Hepatocyte (in vitro differentiated cells): ENCODE results near the gene SAMD13. TPM values are rescaled to one million over a fixed set of nuclear protein-coding genes. Genes with fewer than 3 reads are reported as not detected.

Experiments used
- DNase-seq: peaks from one replicate; pipeline ENCODE4 v3.0.0-alpha.2; 2016; ENCODE audit warnings: low spot score
- H2AFZ ChIP-seq: fragments of 200-600 bp; sonication (generic); 2 replicates; pipeline ENCODE4 v1.6.0; 2016; ENCODE audit warnings: antibody characterized with exemption, mild to moderate bottlenecking
- H3K27ac ChIP-seq: fragments of 200-600 bp; sonication (generic); 2 replicates; pipeline ENCODE4 v1.5.1; 2016; ENCODE audit warnings: mild to moderate bottlenecking
- H3K27me3 ChIP-seq: fragments of 200-600 bp; sonication (generic); 2 replicates; pipeline ENCODE4 v1.6.1; 2016
- H3K36me3 ChIP-seq: fragments of 200-600 bp; sonication (generic); replicated peaks from 2 replicates; pipeline ENCODE4 v1.5.1; 2016; ENCODE audit warnings: low read depth; ENCODE audit not compliant: insufficient read depth
- H3K4me1 ChIP-seq: fragments of 200-600 bp; sonication (generic); 2 replicates; pipeline ENCODE4 v1.5.1; 2016; ENCODE audit warnings: mild to moderate bottlenecking, moderate library complexity; ENCODE audit not compliant: insufficient read depth
- H3K4me2 ChIP-seq: fragments of 200-600 bp; sonication (generic); 2 replicates; pipeline ENCODE4 v1.6.0; 2016
- H3K4me3 ChIP-seq: fragments of 200-600 bp; sonication (generic); 2 replicates; pipeline ENCODE4 v1.5.1; 2016; ENCODE audit warnings: mild to moderate bottlenecking
- H3K79me2 ChIP-seq: fragments of 200-600 bp; sonication (generic); 2 replicates; pipeline ENCODE4 v1.6.0; 2017; ENCODE audit warnings: mild to moderate bottlenecking
- H3K9me2 ChIP-seq: fragments of 200-600 bp; sonication (generic); replicated peaks from 2 replicates; pipeline ENCODE4 v1.6.0; 2017; ENCODE audit warnings: mild to moderate bottlenecking; ENCODE audit not compliant: insufficient read depth
- H3K9me3 ChIP-seq: fragments of 200-600 bp; sonication (generic); 2 replicates; pipeline ENCODE4 v1.5.1; 2016; ENCODE audit warnings: low read depth, mild to moderate bottlenecking
- H4K20me1 ChIP-seq: fragments of 200-600 bp; sonication (generic); 2 replicates; pipeline ENCODE4 v1.6.0; 2016; ENCODE audit warnings: mild to moderate bottlenecking; ENCODE audit not compliant: insufficient read depth, poor library complexity, severe bottlenecking
- EZH2 ChIP-seq: fragments of 200-600 bp; sonication (generic); IDR thresholded peaks from 2 replicates; pipeline ENCODE4 v1.6.1; 2016; ENCODE audit warnings: antibody characterized with exemption, mild to moderate bottlenecking, borderline replicate concordance
- EZH2phosphoT487 ChIP-seq: fragments of 200-600 bp; sonication (generic); IDR thresholded peaks from one replicate; pipeline ENCODE4 v1.6.1; 2018; ENCODE audit warnings: antibody characterized with exemption, mild to moderate bottlenecking, low read depth, moderate library complexity; ENCODE audit not compliant: unreplicated experiment, severe bottlenecking
- WGBS: methylation state at CpG from one replicate; pipeline ENCODE4 v1.1.6; 2016; ENCODE audit warnings: low lambda C conversion rate; ENCODE audit errors: missing lambda C conversion rate; 5-methylcytosine and 5-hydroxymethylcytosine counted together
- polyA plus RNA-seq: library from polyadenylated mRNA; unstranded; fragments of >200 nt; fragmentation: Nextera tagmentation; extraction: Ambion mirVana; gene quantifications from 2 replicates; pipeline ENCODE4 v1.2.1, GENCODE V29; 2016
- total RNA-seq: library from RNA; depleted of rRNA; stranded (reverse); fragments of >200 nt; gene quantifications from 2 replicates; pipeline ENCODE4 v1.2.3, GENCODE V29; 2014
- TF ChIP-seq, protein P1 (sequence below): fragments of 200-600 bp; sonication (generic); IDR thresholded peaks from 2 replicates; pipeline ENCODE4 v1.5.1; 2016; ENCODE audit warnings: antibody characterized with exemption, mild to moderate bottlenecking; ENCODE audit not compliant: poor library complexity

The SAMD13 gene
- total and polyA plus RNA-seq, 2 experiments from 2014 or later = 0.88 to 2.4 TPM

- H3K4me1 ChIP-seq = peaks cover 4% of the 10 kb centered on the region
- no peak for DNase-seq
- H3K79me2 ChIP-seq = no peaks in the 10 kb centered on the region
- H3K4me2 ChIP-seq = no peak overlapping the region
- no peaks in the 10 kb centered on the region for H4K20me1 ChIP-seq
- H3K9me3 ChIP-seq = no peaks in the 10 kb centered on the region
- H3K27ac ChIP-seq = no peak overlapping the region
- H3K36me3 ChIP-seq = no peaks in the 10 kb centered on the region
- H3K27me3 ChIP-seq = no peaks in the 10 kb centered on the region
- WGBS = 93% methylated on average over 2 of the region's 2 CpGs
- no peak overlapping the region for H3K4me3 ChIP-seq
- TF ChIP-seq EZH2phosphoT487 (no peak), EZH2 (no peak)
- TF ChIP-seq, protein P1, sequence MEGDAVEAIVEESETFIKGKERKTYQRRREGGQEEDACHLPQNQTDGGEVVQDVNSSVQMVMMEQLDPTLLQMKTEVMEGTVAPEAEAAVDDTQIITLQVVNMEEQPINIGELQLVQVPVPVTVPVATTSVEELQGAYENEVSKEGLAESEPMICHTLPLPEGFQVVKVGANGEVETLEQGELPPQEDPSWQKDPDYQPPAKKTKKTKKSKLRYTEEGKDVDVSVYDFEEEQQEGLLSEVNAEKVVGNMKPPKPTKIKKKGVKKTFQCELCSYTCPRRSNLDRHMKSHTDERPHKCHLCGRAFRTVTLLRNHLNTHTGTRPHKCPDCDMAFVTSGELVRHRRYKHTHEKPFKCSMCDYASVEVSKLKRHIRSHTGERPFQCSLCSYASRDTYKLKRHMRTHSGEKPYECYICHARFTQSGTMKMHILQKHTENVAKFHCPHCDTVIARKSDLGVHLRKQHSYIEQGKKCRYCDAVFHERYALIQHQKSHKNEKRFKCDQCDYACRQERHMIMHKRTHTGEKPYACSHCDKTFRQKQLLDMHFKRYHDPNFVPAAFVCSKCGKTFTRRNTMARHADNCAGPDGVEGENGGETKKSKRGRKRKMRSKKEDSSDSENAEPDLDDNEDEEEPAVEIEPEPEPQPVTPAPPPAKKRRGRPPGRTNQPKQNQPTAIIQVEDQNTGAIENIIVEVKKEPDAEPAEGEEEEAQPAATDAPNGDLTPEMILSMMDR = no peak
- H2AFZ ChIP-seq = no peak overlapping the region
- no peaks in the 10 kb centered on the region for H3K9me2 ChIP-seq
Observed at GRCh38 chr1:84366786-84367185, 65.3 kb downstream of the SAMD13 start.

GRCh38 chr1:84367219-84367618, 65.7 kb downstream of the SAMD13 start:
- Histone ChIP-seq H3K79me2 (no peaks in the 10 kb centered on the region), H3K27ac (no peak overlapping the region), H3K9me2 (no peaks in the 10 kb centered on the region), H2AFZ (no peak overlapping the region), H3K4me3 (no peak overlapping the region), H3K9me3 (no peaks in the 10 kb centered on the region), H4K20me1 (no peaks in the 10 kb centered on the region), H3K27me3 (no peaks in the 10 kb centered on the region), H3K4me2 (no peak overlapping the region), H3K4me1 (peaks cover 4% of the 10 kb centered on the region), H3K36me3 (no peaks in the 10 kb centered on the region)
- DNase-seq = no peak
- no peak for TF ChIP-seq EZH2
- TF ChIP-seq EZH2phosphoT487 = no peak
- TF ChIP-seq, protein P1 = no peak
- WGBS = 86% methylated on average over 1 of the region's 1 CpG

DNA sequence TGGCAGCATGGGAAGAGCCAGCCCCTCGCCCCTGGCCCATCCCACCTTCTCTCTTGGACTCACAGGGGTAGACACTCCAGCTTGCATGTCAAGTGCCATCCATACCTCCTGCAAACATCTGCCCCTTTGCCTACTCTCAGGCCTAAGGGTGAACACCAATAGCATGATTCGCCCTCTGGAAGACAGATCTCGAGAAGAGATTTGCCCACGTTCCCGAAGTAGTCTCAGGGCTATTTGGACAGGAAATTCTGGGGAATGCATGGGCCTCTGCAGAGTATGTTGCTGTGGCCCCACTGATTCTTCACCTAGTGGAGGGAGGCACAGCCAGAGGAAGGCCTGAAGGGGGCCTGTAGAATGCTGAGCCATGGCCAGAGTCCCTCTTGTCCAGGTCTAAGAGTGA, 66.9 kb downstream of the SAMD13 start:
- Histone ChIP-seq H3K27ac (no peak overlapping the region), H2AFZ (no peak overlapping the region), H3K4me1 (peaks cover 4% of the 10 kb centered on the region), H3K79me2 (no peaks in the 10 kb centered on the region), H3K27me3 (no peaks in the 10 kb centered on the region), H3K9me3 (no peaks in the 10 kb centered on the region), H3K36me3 (no peaks in the 10 kb centered on the region), H3K4me2 (no peak overlapping the region), H3K9me2 (no peaks in the 10 kb centered on the region), H4K20me1 (no peaks in the 10 kb centered on the region), H3K4me3 (no peak overlapping the region)
- DNase-seq = no peak
- TF ChIP-seq, protein P1 = no peak
- TF ChIP-seq EZH2 (no peak), EZH2phosphoT487 (no peak)
- 96% methylated on average over 5 of the region's 5 CpGs for WGBS

DNA sequence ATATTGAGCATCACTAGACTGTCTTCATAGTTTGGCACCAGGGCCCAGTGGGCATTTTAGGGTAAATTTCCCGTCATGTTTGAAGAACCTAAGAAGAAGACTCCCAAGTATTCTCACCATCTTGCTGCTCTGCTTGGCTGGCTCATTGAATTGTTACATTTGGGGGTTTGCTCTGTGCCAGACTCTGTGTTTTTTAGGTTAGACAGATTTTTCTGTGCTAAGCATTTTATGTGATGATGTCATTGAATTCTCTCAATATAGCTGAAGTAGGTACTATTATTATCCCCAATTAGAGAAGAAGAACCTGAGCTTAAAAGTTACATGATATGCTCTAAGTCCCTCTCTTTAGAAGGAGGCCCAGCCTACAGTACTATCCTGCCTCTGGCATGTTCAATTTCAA, 68.8 kb downstream of the SAMD13 start:
- Histone ChIP-seq H3K36me3 (no peaks in the 10 kb centered on the region), H2AFZ (no peak overlapping the region), H3K4me2 (no peak overlapping the region), H3K4me3 (no peak overlapping the region), H3K27me3 (no peaks in the 10 kb centered on the region), H3K79me2 (no peaks in the 10 kb centered on the region), H3K9me2 (no peaks in the 10 kb centered on the region), H3K9me3 (no peaks in the 10 kb centered on the region), H4K20me1 (no peaks in the 10 kb centered on the region), H3K27ac (no peak overlapping the region), H3K4me1 (peaks cover 4% of the 10 kb centered on the region)
- 94% methylated on average over 1 of the region's 1 CpG for WGBS
- DNase-seq = no peak
- TF ChIP-seq, protein P1 = no peak
- TF ChIP-seq EZH2 = no peak
- TF ChIP-seq EZH2phosphoT487 = no peak
